SK-N-SH (cell line): ENCODE data around the gene UGT1A7. TPM values are rescaled to one million over a fixed set of nuclear protein-coding genes. Genes with fewer than 3 reads are reported as not detected.

Experiments
- CTCF ChIA-PET: fragments of 300-600, 350-600 bp; formaldehyde crosslinking; extraction: SDS; loops from one replicate; lab custom pipeline; 2021; lab: Yijun Ruan, JAX
- POLR2A ChIA-PET: fragments of 350-600 bp; sonication (Branson Sonifier 250); formaldehyde crosslinking; extraction: SDS; loops from one replicate; lab custom pipeline; 2020; ENCODE audit warnings: antibody characterized with exemption, inconsistent platforms; lab: Yijun Ruan, JAX
- DNase-seq: peaks from one replicate; pipeline ENCODE4 v3.0.0; 2012
- H2AFZ ChIP-seq: fragments of 200-600 bp; sonication (generic); 2 replicates; pipeline ENCODE4 v1.8.1; 2016; ENCODE audit warnings: antibody characterized with exemption, mild to moderate bottlenecking, low read depth
- H3F3A ChIP-seq: fragments of 200-600 bp; sonication (generic); replicated peaks from 2 replicates; pipeline ENCODE3; 2016; ENCODE audit warnings: antibody characterized with exemption, mild to moderate bottlenecking; ENCODE audit not compliant: insufficient read depth
- H3K27ac ChIP-seq, 2 experiments: fragments of 200-500 bp in 1 of 2; fragments of 200-600 bp in 1 of 2; sonication (Bioruptor generic) in 1 of 2; sonication (generic), shearing (Covaris generic) in 1 of 2; 2 replicates each; pipeline versions ENCODE4 v1.5.1 to v1.6.1; 2014 to 2016; ENCODE audit warnings: low read depth in 2 of 2, inconsistent platforms in 1 of 2, low read length in 1 of 2, mild to moderate bottlenecking in 1 of 2, mixed read lengths in 1 of 2
- H3K27me3 ChIP-seq: fragments of 200-600 bp; sonication (generic), shearing (Covaris generic); 2 replicates; pipeline ENCODE4 v1.6.1; 2016; ENCODE audit warnings: mixed run types; ENCODE audit not compliant: insufficient read depth
- H3K36me3 ChIP-seq, 2 experiments: fragments of 200-500 bp in 1 of 2; fragments of 200-600 bp in 1 of 2; sonication (Bioruptor generic) in 1 of 2; sonication (generic) in 1 of 2; replicated peaks in 1 of 2; 2 replicates each; pipeline versions ENCODE3 to v1.5.1; 2014 to 2016; ENCODE audit warnings: low read length in 1 of 2, mild to moderate bottlenecking in 1 of 2; ENCODE audit not compliant: insufficient read depth in 2 of 2, control insufficient read depth in 1 of 2
- H3K4me1 ChIP-seq, 2 experiments: fragments of 200-500 bp in 1 of 2; fragments of 200-600 bp in 1 of 2; sonication (Bioruptor generic) in 1 of 2; sonication (generic), shearing (Covaris generic) in 1 of 2; 2 replicates each; pipeline versions ENCODE4 v1.5.1 to v1.6.1; 2014 to 2016; ENCODE audit warnings: low read depth in 1 of 2, low read length in 1 of 2, mixed run types in 1 of 2; ENCODE audit not compliant: insufficient read depth in 2 of 2, control insufficient read depth in 1 of 2
- H3K4me2 ChIP-seq: fragments of 200-600 bp; sonication (generic), shearing (Covaris generic); 2 replicates; pipeline ENCODE4 v1.6.1; 2017; ENCODE audit warnings: mixed run types
- H3K4me3 ChIP-seq, 2 experiments: fragments of 200-500 bp in 1 of 2; fragments of 200-600 bp in 1 of 2; sonication (Bioruptor generic) in 1 of 2; sonication (generic), shearing (Covaris generic) in 1 of 2; 2 replicates each; pipeline versions ENCODE4 v1.5.1 to v1.8.1; 2014 to 2016; ENCODE audit warnings: low read depth in 2 of 2, inconsistent platforms in 1 of 2, low read length in 1 of 2, mild to moderate bottlenecking in 1 of 2, mixed read lengths in 1 of 2, moderate library complexity in 1 of 2
- H3K79me2 ChIP-seq: fragments of 200-600 bp; sonication (generic); 2 replicates; pipeline ENCODE4 v1.8.1; 2017; ENCODE audit warnings: mild to moderate bottlenecking; ENCODE audit not compliant: insufficient read depth
- H3K9ac ChIP-seq: fragments of 200-600 bp; sonication (generic); 2 replicates; pipeline ENCODE4 v1.6.1; 2017; ENCODE audit warnings: mixed run types
- H3K9me2 ChIP-seq: fragments of 200-600 bp; sonication (generic); 2 replicates; pipeline ENCODE4 v1.6.1; 2017; ENCODE audit warnings: mixed run types
- H3K9me3 ChIP-seq: fragments of 200-600 bp; sonication (generic); 2 replicates; pipeline ENCODE4 v1.6.1; 2017; ENCODE audit warnings: mixed run types, mild to moderate bottlenecking, moderate library complexity
- H4K20me1 ChIP-seq: fragments of 200-600 bp; sonication (generic); 2 replicates; pipeline ENCODE4 v1.6.1; 2017; ENCODE audit warnings: mild to moderate bottlenecking, mixed run types; ENCODE audit not compliant: insufficient read depth
- CHD2 ChIP-seq: fragments of 150-350 bp; IDR thresholded peaks from 2 replicates; pipeline ENCODE4 v1.6.1; 2018; ENCODE audit warnings: low read length; ENCODE audit not compliant: partially characterized antibody
- ELF1 ChIP-seq: IDR thresholded peaks from 2 replicates; pipeline ENCODE4 v1.4.0; 2012
- EP300 ChIP-seq, 2 experiments: IDR thresholded peaks; 2 replicates each; pipeline versions ENCODE4 v1.4.0 to v1.6.1; 2012; ENCODE audit warnings: borderline replicate concordance in 1 of 2, low read depth in 1 of 2, low read length in 1 of 2
- FOXJ3 ChIP-seq: sonication (generic); formaldehyde crosslinking; IDR thresholded peaks from 2 replicates; pipeline ENCODE4 v1.5.1; 2020; ENCODE audit warnings: mild to moderate bottlenecking, missing genetic modification reagents
- GABPA ChIP-seq: IDR thresholded peaks from 2 replicates; pipeline ENCODE4 v1.4.0; 2012; ENCODE audit warnings: low read depth, mild to moderate bottlenecking
- MXI1 ChIP-seq: IDR thresholded peaks from 2 replicates; pipeline ENCODE4 v1.6.1; 2012; ENCODE audit warnings: mild to moderate bottlenecking, low read depth, low read length, improper control_type of control experiment
- NRF1 ChIP-seq: IDR thresholded peaks from 2 replicates; pipeline ENCODE4 v1.6.1; 2012; ENCODE audit warnings: low read depth, mild to moderate bottlenecking, low read length
- POLR2AphosphoS5 ChIP-seq: IDR thresholded peaks from 2 replicates; pipeline ENCODE4 v1.6.1; 2012; ENCODE audit warnings: low read depth, low read length
- REST ChIP-seq: IDR thresholded peaks from 2 replicates; pipeline ENCODE4 v1.6.1; 2012; ENCODE audit warnings: mild to moderate bottlenecking, low read depth, low read length, moderate library complexity
- RFX5 ChIP-seq: IDR thresholded peaks from 2 replicates; pipeline ENCODE4 v1.6.1; 2012; ENCODE audit warnings: mild to moderate bottlenecking, improper control_type of control experiment, low read length
- RXRA ChIP-seq: IDR thresholded peaks from 2 replicates; pipeline ENCODE4 v1.4.0; 2012; ENCODE audit warnings: low read depth, mild to moderate bottlenecking, borderline replicate concordance
- SIN3A ChIP-seq: IDR thresholded peaks from 2 replicates; pipeline ENCODE4 v1.6.1; 2012; ENCODE audit warnings: low read depth, mild to moderate bottlenecking, low read length, moderate library complexity, borderline replicate concordance
- USF1 ChIP-seq: IDR thresholded peaks from 2 replicates; pipeline ENCODE4 v1.4.0; 2012; ENCODE audit warnings: low read depth, borderline replicate concordance
- WGBS: methylation state at CpG from one replicate; pipeline ENCODE4 v1.1.6; 2017; ENCODE audit warnings: low lambda C conversion rate; 5-methylcytosine and 5-hydroxymethylcytosine counted together
- polyA plus RNA-seq, 3 experiments: library from polyadenylated mRNA; depleted of rRNA; stranded (reverse); fragments of >200 nt; gene quantifications; 2 replicates each; pipeline ENCODE4 v1.2.3, GENCODE V29; 2012
- TF ChIP-seq, protein P1 (sequence below): fragments of 200-600 bp; sonication (generic); IDR thresholded peaks from 2 replicates; pipeline ENCODE4 v1.6.1; 2017; ENCODE audit warnings: antibody characterized with exemption, mild to moderate bottlenecking, moderate library complexity

UGT1A7 gene
- polyA plus RNA-seq, 1 of the 3 experiments (the other 2 are of a cell fraction), result not detected

DNA sequence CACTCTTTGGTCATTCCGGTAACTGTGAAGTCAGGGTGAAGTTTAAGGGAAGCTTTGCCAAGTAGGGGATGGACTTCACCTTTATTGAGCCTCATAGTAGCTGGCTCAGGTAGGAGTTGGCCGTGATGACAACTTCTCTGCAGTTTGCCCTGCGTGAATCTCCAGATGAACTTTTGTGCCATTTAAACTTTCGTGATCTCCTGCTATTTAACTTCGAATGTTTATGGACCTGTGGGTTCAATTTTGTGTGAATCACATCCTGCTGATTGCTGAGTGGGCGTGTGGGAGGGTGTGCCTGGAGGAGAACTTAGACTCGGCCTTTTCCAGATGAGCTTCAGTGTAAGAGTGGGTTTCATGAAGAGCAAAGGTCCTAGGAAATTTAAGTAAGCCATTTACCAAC lies 82.6 kb downstream of the UGT1A7 start:
- Histone ChIP-seq H2AFZ (no peak overlapping the region), H3K4me1 (no peaks in the 10 kb centered on the region), H3K4me2 (no peak overlapping the region), H3K9ac (no peak overlapping the region), H3K27me3 (no peaks in the 10 kb centered on the region), H3K9me2 (no peaks in the 10 kb centered on the region), H3F3A (no peaks in the 10 kb centered on the region), H3K9me3 (no peaks in the 10 kb centered on the region), H3K79me2 (no peaks in the 10 kb centered on the region), H3K4me3 (no peak overlapping the region), H4K20me1 (no peaks in the 10 kb centered on the region), H3K36me3 (no peaks in the 10 kb centered on the region), H3K27ac (no peak overlapping the region)
- no peak for DNase-seq
- 18% methylated on average over 7 of the region's 7 CpGs for WGBS
- CTCF ChIA-PET, result no interaction called here
- no peak for TF ChIP-seq GABPA
- no peak for TF ChIP-seq RFX5
- no peak for TF ChIP-seq USF1
- no peak for TF ChIP-seq EP300 (IDR thresholded peaks at IDR 0.05; ENCODE audit: borderline replicate concordance in 1 of 2, low read depth in 1 of 2, low read length in 1 of 2)
- TF ChIP-seq RXRA, result no peak
- TF ChIP-seq FOXJ3, result no peak
- TF ChIP-seq MXI1, result no peak
- TF ChIP-seq POLR2AphosphoS5, result no peak
- TF ChIP-seq NRF1, result no peak
- TF ChIP-seq, protein P1, sequence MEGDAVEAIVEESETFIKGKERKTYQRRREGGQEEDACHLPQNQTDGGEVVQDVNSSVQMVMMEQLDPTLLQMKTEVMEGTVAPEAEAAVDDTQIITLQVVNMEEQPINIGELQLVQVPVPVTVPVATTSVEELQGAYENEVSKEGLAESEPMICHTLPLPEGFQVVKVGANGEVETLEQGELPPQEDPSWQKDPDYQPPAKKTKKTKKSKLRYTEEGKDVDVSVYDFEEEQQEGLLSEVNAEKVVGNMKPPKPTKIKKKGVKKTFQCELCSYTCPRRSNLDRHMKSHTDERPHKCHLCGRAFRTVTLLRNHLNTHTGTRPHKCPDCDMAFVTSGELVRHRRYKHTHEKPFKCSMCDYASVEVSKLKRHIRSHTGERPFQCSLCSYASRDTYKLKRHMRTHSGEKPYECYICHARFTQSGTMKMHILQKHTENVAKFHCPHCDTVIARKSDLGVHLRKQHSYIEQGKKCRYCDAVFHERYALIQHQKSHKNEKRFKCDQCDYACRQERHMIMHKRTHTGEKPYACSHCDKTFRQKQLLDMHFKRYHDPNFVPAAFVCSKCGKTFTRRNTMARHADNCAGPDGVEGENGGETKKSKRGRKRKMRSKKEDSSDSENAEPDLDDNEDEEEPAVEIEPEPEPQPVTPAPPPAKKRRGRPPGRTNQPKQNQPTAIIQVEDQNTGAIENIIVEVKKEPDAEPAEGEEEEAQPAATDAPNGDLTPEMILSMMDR, result no peak
- no peak for TF ChIP-seq SIN3A
- no peak for TF ChIP-seq REST
- TF ChIP-seq ELF1, result no peak
- no peak for TF ChIP-seq CHD2
- POLR2A ChIA-PET, result no interaction called here
